ENCODE results near the gene GALNT18.

GALNT18 gene

GRCh38 chr11:11292839-11293238 lies 329.0 kb downstream of the GALNT18 start:
- no peak for DNase-seq

GRCh38 chr11:11291041-11292015 lies 330.5 kb downstream of the GALNT18 start:
- no peak for DNase-seq

- DNase-seq = no peak
Measured at GRCh38 chr11:11290354-11290753, 331.5 kb downstream of the GALNT18 start.

GRCh38 chr11:11289669-11290068 lies 332.1 kb downstream of the GALNT18 start:
- no peak for DNase-seq

- no peak for DNase-seq
Measured at GRCh38 chr11:11288972-11289616, 332.7 kb downstream of the GALNT18 start.

- DNase-seq = no peak
Measured at GRCh38 chr11:11284481-11284880, 337.3 kb downstream of the GALNT18 start.

- no peak for DNase-seq
Measured at GRCh38 chr11:11281626-11282025, 340.2 kb downstream of the GALNT18 start.

GRCh38 chr11:11280826-11281225 lies 341.0 kb downstream of the GALNT18 start:
- no peak for DNase-seq

GRCh38 chr11:11279956-11280689 lies 341.7 kb downstream of the GALNT18 start:
- no peak for DNase-seq

- DNase-seq = no peak
Measured at GRCh38 chr11:11272254-11272653, 349.6 kb downstream of the GALNT18 start.

- no peak for DNase-seq
Measured at GRCh38 chr11:11270236-11270775, 351.5 kb downstream of the GALNT18 start.

GRCh38 chr11:11268706-11269105 lies 353.1 kb downstream of the GALNT18 start:
- no peak for DNase-seq

- DNase-seq = no peak
Measured at GRCh38 chr11:11268119-11268518, 353.7 kb downstream of the GALNT18 start.

- DNase-seq = no peak
Measured at GRCh38 chr11:11267312-11267711, 354.5 kb downstream of the GALNT18 start.

GRCh38 chr11:11265994-11266606 lies 355.7 kb downstream of the GALNT18 start:
- peak; percentile 66 to 74 for DNase-seq

GRCh38 chr11:11265320-11265719 lies 356.5 kb downstream of the GALNT18 start:
- no peak for DNase-seq

- DNase-seq = no peak
Measured at GRCh38 chr11:11263238-11264005, 358.4 kb downstream of the GALNT18 start.

- no peak for DNase-seq
Measured at GRCh38 chr11:11262171-11262920, 359.5 kb downstream of the GALNT18 start.

- DNase-seq = no peak
Measured at GRCh38 chr11:11261629-11262028, 360.2 kb downstream of the GALNT18 start.

- DNase-seq = no peak
Measured at GRCh38 chr11:11260903-11261302, 360.9 kb downstream of the GALNT18 start.

- no peak for DNase-seq
Measured at GRCh38 chr11:11253995-11254394, 367.8 kb downstream of the GALNT18 start.
